NCI-H345 treated with DMSO at 0.1 percent for 48 hours (cell line): Measurements from ENCODE around the gene CEACAM21.
"Not testable (repeated sequence)": the region's sequence is repeated elsewhere in the genome, so short reads cannot be mapped to it uniquely, and the experiment has no call there.

ENCODE experiments used
- DNase-seq: peaks from one replicate; lab custom pipeline; 2025; ENCODE audit not compliant: unreplicated experiment; lab: John Stamatoyannopoulos, UW

Gene CEACAM21

DNA sequence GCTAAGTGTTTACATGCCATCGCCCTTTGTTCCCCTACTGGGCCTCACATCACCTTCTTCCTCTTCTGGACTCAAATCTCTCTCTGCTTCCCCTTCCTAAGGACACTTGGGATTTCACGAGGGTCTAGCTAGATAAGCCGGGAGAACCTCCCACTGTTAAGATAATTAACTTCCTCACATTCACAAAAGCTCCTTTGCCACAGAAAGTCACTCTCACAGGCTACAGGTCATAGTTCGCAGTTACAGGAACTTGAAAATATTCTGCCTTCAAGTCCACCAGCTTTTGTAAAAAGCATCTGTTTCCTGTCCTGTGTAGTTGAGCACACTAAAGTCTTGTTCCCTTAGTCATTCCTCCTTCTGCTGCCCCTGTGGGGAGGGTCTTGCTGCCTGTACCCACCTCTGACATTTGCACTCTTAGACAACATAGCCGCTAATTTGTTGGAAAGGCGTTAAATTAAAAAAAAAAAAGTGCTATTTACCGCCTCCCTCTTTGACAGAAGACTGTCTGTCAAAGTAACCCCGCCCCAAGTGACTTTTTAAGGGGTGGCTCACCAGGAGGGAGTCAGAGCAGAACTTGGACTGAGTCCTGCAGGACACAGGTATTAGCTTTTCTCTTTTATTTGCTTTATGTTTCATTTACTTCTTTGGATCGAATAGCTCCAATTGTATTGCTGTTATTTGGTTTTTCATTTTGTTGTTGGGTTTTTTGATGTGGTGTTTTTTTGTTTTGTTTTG, 26.8 kb upstream of the CEACAM21 start:
- DNase-seq, result no peak

- DNase-seq, result no peak
Measured at GRCh38 chr19:41549884-41550283, 26.1 kb upstream of the CEACAM21 start.

- no peak for DNase-seq
Measured at GRCh38 chr19:41551212-41551610, 24.8 kb upstream of the CEACAM21 start.

- no peak for DNase-seq
Measured at GRCh38 chr19:41551711-41552110, 24.3 kb upstream of the CEACAM21 start.

- no peak for DNase-seq
Measured at GRCh38 chr19:41552558-41552957, 23.4 kb upstream of the CEACAM21 start.

- no peak for DNase-seq
Measured at GRCh38 chr19:41553804-41554203, 22.2 kb upstream of the CEACAM21 start.

GRCh38 chr19:41554907-41555306, 21.1 kb upstream of the CEACAM21 start:
- no peak for DNase-seq

GRCh38 chr19:41555748-41556147, 20.2 kb upstream of the CEACAM21 start:
- DNase-seq, result no peak

DNA sequence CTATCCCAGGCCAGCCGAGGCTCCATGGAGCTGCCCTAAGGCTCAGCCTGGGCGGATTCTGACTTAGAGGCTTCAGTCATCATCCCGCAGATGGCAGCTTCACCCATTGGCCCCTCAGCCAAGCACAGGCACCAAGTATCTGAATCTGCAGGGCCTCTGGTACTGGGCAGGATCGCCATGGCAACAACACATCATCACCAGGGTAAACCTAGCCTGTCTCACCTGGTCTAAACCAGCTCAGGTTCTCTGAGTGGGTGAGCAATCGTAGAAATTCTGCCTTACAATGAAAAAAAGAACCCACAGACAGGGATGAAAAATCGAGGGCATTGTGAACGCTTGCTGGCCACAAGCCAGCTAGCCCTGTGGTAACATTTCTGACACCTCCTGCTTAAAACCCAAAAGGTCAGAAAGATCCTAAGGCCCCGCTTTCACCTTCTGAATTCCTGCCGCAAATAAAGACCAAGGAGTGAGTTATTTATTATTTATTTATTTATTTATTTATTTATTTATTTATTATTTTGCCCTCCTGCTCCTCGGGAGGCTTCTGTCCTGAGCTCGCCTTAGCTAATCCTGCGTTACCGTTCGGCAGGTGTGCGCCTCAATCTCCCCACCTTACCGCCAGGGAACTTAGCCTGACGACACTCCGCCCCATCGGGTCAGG, 12.0 kb upstream of the CEACAM21 start:
- DNase-seq, result no peak

GRCh38 chr19:41564515-41565378, 11.2 kb upstream of the CEACAM21 start:
- DNase-seq, result no peak

GRCh38 chr19:41565379-41565720, 10.6 kb upstream of the CEACAM21 start:
- no peak for DNase-seq

- DNase-seq, result no peak
Measured at GRCh38 chr19:41566001-41566400, 10.0 kb upstream of the CEACAM21 start.

GRCh38 chr19:41569481-41570150, 6.3 kb upstream of the CEACAM21 start:
- DNase-seq, result no peak

DNA sequence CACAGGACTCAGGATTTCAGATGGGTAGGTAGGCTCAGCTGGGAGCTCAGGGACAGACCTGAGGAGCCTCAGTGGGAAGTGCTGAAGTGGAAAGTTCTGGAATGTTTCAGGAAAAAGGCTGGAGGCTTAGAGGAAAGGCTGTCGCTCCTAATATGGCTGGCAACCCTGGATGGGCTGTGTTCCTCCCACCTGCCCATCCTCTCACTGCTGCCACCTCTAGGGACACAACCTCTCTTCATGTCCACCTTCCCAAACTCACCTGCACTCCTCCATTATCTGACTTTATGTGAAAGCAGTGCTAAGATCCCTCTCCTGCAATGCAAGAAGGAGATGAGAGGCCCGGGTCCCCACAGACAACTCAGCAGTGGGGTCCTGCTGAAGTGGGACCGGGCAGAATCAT, 5.8 kb upstream of the CEACAM21 start:
- no peak for DNase-seq

DNA sequence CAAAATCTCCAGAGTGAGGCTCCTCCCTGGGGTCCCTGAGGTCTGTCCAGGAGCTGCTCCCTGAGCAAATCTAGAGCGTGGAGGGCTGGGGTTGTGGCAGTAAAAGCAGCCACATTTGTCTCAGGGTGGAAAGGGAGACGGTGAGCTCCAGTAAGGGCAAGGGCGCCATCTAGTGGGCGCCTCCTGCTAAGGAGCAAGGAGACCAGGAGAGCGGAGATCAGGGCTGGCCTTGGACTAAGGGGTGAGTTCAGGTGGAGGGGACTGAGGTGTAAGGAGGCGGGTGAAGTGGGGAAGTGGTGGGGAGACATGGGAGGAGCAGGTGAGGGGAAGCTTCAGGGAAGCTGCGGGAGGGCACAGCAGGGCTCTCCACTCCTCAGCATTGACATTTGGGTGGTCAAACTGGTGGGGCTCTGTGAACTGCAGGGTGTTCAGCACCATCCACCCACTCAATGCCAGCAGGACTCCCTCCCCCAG, 5.3 kb upstream of the CEACAM21 start:
- no peak for DNase-seq

DNA sequence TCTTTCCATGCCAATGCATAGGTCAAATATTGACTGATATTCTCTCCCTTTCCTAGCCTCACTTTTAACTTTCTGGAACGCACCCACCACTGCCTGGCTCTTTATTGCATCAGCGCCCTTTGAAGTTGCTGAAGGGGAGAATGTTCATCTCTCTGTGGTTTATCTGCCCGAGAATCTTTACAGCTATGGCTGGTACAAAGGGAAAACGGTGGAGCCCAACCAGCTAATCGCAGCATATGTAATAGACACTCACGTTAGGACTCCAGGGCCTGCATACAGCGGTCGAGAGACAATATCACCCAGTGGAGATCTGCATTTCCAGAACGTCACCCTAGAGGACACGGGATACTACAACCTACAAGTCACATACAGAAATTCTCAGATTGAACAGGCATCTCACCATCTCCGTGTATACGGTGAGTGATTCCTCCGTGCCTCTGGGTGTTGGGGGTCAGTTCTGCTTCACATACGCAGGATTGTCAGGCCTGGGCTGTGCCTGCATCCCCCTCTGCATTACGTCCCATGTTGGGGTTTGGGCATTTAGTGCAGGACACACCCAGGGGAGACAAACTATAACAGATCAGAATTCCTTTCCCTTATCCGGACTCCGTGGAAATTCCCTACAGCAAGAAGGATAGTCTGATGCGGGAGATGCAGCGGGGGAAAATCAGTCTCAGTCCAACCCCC, 1.3 kb downstream of the CEACAM21 start:
- DNase-seq, result no peak

- DNase-seq, result no peak
Measured at GRCh38 chr19:41577833-41578232, 1.9 kb downstream of the CEACAM21 start.

DNA sequence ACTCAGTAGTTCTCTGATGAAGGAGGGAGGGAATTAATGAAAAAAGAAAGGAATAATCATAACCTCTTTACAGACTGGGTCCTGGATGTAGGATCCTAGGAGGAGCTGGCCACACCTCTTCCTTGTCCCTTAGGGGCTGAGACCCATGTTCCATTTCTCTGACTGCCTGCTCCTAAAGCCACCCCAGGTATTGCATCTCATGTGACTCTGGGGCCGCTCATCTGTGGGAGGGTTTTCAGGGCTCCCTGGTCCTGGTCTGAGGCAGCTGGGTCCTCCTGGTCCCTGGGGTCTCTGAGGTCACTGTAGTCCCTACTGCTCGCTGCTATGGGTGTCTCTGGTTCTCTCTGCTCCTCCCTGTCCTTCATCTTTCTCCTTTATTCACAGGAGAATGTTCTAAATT, 2.9 kb downstream of the CEACAM21 start:
- no peak for DNase-seq

GRCh38 chr19:41581068-41581467, 5.1 kb downstream of the CEACAM21 start:
- DNase-seq, result not testable (repeated sequence)

- DNase-seq, result not testable (repeated sequence)
Measured at GRCh38 chr19:41582577-41583182, 6.7 kb downstream of the CEACAM21 start.
